GM11168 (cell line): ENCODE measurements around the gene LRRC8D.

Experiments
- in situ Hi-C: fragments of 300-500 bp; cut with MboI; formaldehyde crosslinking; loops from one replicate; pipeline ENCODE4 v1.12.0; 2022; ENCODE audit warnings: low sequenced_read_pairs; ENCODE audit not compliant: unreplicated experiment

LRRC8D gene

GRCh38 chr1:89831462-89832120 lies 10.8 kb downstream of the LRRC8D start:
- in situ Hi-C loops, result no loop called here

- in situ Hi-C loops, result no loop called here
Measured at GRCh38 chr1:89832496-89833127, 11.8 kb downstream of the LRRC8D start.

- in situ Hi-C loops, result no loop called here
Measured at GRCh38 chr1:89833183-89834082, 12.6 kb downstream of the LRRC8D start.

GRCh38 chr1:89834083-89834704 lies 13.4 kb downstream of the LRRC8D start:
- in situ Hi-C loops, result no loop called here

GRCh38 chr1:89836252-89837035 lies 15.6 kb downstream of the LRRC8D start:
- in situ Hi-C loops, result no loop called here

- in situ Hi-C loops, result no loop called here
Measured at GRCh38 chr1:89837036-89837481, 16.2 kb downstream of the LRRC8D start.

- in situ Hi-C loops, result no loop called here
Measured at GRCh38 chr1:89837510-89837909, 16.7 kb downstream of the LRRC8D start.

GRCh38 chr1:89839516-89839915 lies 18.7 kb downstream of the LRRC8D start:
- in situ Hi-C loops, result no loop called here

GRCh38 chr1:89841507-89841906 lies 20.7 kb downstream of the LRRC8D start:
- in situ Hi-C loops, result no loop called here

- in situ Hi-C loops, result no loop called here
Measured at GRCh38 chr1:89842567-89843272, 21.9 kb downstream of the LRRC8D start.

GRCh38 chr1:89843273-89844130 lies 22.7 kb downstream of the LRRC8D start:
- in situ Hi-C loops, result no loop called here

GRCh38 chr1:89844241-89844807 lies 23.5 kb downstream of the LRRC8D start:
- in situ Hi-C loops, result no loop called here

GRCh38 chr1:89844860-89845259 lies 24.0 kb downstream of the LRRC8D start:
- in situ Hi-C loops, result no loop called here

GRCh38 chr1:89847191-89847729 lies 26.4 kb downstream of the LRRC8D start:
- in situ Hi-C loops, result no loop called here

- in situ Hi-C loops, result no loop called here
Measured at GRCh38 chr1:89850844-89851415, 30.1 kb downstream of the LRRC8D start.

- in situ Hi-C loops, result no loop called here
Measured at GRCh38 chr1:89854140-89854539, 33.3 kb downstream of the LRRC8D start.

GRCh38 chr1:89855413-89856123 lies 34.7 kb downstream of the LRRC8D start:
- in situ Hi-C loops, result no loop called here
